ENCODE measurements around the gene ABLIM3. TPM values are rescaled to one million over a fixed set of nuclear protein-coding genes. Genes with fewer than 3 reads are reported as not detected.

Gene ABLIM3
- polyA plus RNA-seq, 1 donor from 2014 or later: 17.7 TPM

GRCh38 chr5:149210225-149210624 lies 68.9 kb downstream of the ABLIM3 start:
- Histone ChIP-seq H3K4me2 (ENCODE audit: low read length) (no peak overlapping the region), H3K9me3 (ENCODE audit: low read length) (no peaks in the 10 kb centered on the region), H3K4me3 (ENCODE audit: low read length) (no peak overlapping the region), H3K79me2 (replicated peaks; ENCODE audit: insufficient read depth, low read length) (no peaks in the 10 kb centered on the region), H3K9ac (ENCODE audit: low read length) (no peak overlapping the region), H3K27ac (ENCODE audit: low read length) (no peak overlapping the region), H2AFZ (ENCODE audit: low read depth, low read length) (no peak overlapping the region), H3F3A (ENCODE audit: insufficient read depth, low read length, poor library complexity, severe bottlenecking) (no peaks in the 10 kb centered on the region), H3K9me2 (ENCODE audit: insufficient read depth, low read length) (no peaks in the 10 kb centered on the region), H3K36me3 (ENCODE audit: insufficient read depth, low read length) (no peaks in the 10 kb centered on the region), H4K20me1 (ENCODE audit: insufficient read depth) (no peaks in the 10 kb centered on the region), H3K27me3 (ENCODE audit: insufficient read depth, low read depth, low read length) (no peaks in the 10 kb centered on the region)
- no peak for TF ChIP-seq POLR2AphosphoS5 (IDR thresholded peaks at IDR 0.05)
- TF ChIP-seq RAD21 (conservative IDR thresholded peaks at IDR 0.05): no peak
- TF ChIP-seq CTCF (IDR thresholded peaks at IDR 0.05; ENCODE audit: poor library complexity, severe bottlenecking): no peak
- no peak for TF ChIP-seq TAF1 (IDR thresholded peaks at IDR 0.05; ENCODE audit: low read depth)
- TF ChIP-seq REST (IDR thresholded peaks at IDR 0.05; ENCODE audit: borderline replicate concordance): no peak

GRCh38 chr5:149210968-149211490 lies 69.7 kb downstream of the ABLIM3 start:
- no peaks in the 10 kb centered on the region for H3K27me3 ChIP-seq (ENCODE audit: insufficient read depth, low read depth, low read length)
- H3F3A ChIP-seq (ENCODE audit: insufficient read depth, low read length, poor library complexity, severe bottlenecking): no peaks in the 10 kb centered on the region
- H3K9me2 ChIP-seq (ENCODE audit: insufficient read depth, low read length): no peaks in the 10 kb centered on the region
- no peaks in the 10 kb centered on the region for H3K36me3 ChIP-seq (ENCODE audit: insufficient read depth, low read length)
- TF ChIP-seq EZH2 (IDR thresholded peaks at IDR 0.05; ENCODE audit: borderline replicate concordance, insufficient read depth, low read length, poor library complexity, severe bottlenecking): no peak
- no peak for TF ChIP-seq RAD21 (conservative IDR thresholded peaks at IDR 0.05)
- TF ChIP-seq CTCF (IDR thresholded peaks at IDR 0.05; ENCODE audit: poor library complexity, severe bottlenecking): no peak
- H2AFZ ChIP-seq (ENCODE audit: low read depth, low read length): no peak overlapping the region
- no peak overlapping the region for H3K4me2 ChIP-seq (ENCODE audit: low read length)
- no peak overlapping the region for H3K9ac ChIP-seq (ENCODE audit: low read length)
- H4K20me1 ChIP-seq (ENCODE audit: insufficient read depth): no peaks in the 10 kb centered on the region
- no peaks in the 10 kb centered on the region for H3K79me2 ChIP-seq (replicated peaks; ENCODE audit: insufficient read depth, low read length)
- no peaks in the 10 kb centered on the region for H3K9me3 ChIP-seq (ENCODE audit: low read length)
- no peak overlapping the region for H3K27ac ChIP-seq (ENCODE audit: low read length)
- H3K4me3 ChIP-seq (ENCODE audit: low read length): no peak overlapping the region
